AG09319 (cell line): Measurements from ENCODE around the gene TKT.
A peak's percentile ranks its signal among the peaks of the same experiment; 100 is the strongest.

Source experiments
- DNase-seq: peaks from one replicate; pipeline ENCODE4 v3.0.0-alpha.2; 2010; ENCODE audit warnings: low read depth; ENCODE audit errors: extremely low read depth
- CTCF ChIP-seq: IDR thresholded peaks from 2 replicates; pipeline ENCODE4 v1.5.1; 2011; ENCODE audit warnings: low read depth, mild to moderate bottlenecking, inconsistent platforms, low read length, moderate library complexity

The TKT gene

GRCh38 chr3:53200501-53201498 is 55.0 kb downstream of the TKT start:
- TF ChIP-seq CTCF: no peak
- no peak for DNase-seq

DNA sequence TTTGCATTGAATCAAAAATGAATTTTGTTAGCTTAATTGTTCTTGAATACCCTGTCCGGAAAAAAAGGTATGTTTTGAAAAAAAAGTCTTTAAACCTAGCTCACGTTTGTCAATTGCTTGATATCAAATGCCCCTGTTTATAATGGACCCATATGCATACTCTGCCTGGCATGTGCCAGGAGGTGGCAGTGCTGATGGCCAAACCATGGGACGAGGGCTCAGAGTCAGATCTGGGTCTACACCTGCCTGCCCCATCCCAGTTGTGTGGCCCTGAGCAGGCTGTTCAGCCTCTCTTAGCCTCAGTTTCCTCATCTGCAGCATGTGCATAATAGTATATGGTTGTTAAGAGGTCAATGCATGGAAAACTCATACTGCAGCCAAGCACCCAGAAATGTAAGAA is 56.0 kb downstream of the TKT start:
- TF ChIP-seq CTCF: peak; percentile 3
- DNase-seq: no peak

GRCh38 chr3:53198996-53199395 is 56.8 kb downstream of the TKT start:
- TF ChIP-seq CTCF: no peak

GRCh38 chr3:53198256-53198977 is 57.4 kb downstream of the TKT start:
- no peak; the same call in none of the 2 replicates for TF ChIP-seq CTCF
- DNase-seq: no peak

More at GRCh38 chr3:53198996-53199395, 56.8 kb downstream of the TKT start:
- DNase-seq: no peak

DNA sequence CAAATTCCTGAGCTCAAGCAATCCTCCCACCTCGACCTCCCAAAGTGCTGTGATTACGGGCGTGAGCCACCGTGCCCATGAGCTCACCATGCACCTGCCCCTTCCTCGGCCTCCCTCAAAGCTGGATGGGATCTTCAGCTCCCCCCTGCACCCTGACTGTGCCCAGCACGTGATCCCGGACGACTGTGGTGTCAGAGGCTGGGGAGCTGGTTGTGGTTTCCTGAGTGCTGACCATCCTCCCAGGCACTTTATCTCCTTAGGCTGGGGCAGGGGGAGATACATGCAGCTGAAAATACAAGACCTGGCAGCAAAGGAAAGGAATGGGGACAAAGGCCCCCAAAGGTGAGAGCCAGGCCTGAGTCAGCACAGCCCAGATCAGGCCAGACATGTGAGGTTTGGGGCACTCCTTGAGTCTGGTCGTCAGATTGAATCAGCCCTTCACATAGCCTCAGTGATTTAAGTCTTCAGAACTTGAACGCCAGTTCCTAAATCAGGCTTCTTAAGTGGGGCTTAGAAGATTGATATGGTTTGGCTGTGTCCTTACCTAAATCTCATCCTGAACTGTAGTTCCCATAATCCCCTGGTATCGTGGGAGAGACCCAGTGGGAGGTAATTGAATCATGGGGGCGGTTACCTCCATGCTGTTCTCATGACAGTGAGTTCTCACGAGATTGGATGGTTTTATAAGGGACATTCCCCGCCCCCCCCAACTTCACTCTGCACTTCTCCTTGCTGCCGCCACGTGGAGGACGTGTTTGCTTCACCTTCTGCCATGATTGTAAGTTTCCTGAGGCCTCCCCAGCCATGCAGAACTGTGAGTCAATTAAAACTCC is 59.0 kb downstream of the TKT start:
- no peak for DNase-seq
- no peak for TF ChIP-seq CTCF

DNA sequence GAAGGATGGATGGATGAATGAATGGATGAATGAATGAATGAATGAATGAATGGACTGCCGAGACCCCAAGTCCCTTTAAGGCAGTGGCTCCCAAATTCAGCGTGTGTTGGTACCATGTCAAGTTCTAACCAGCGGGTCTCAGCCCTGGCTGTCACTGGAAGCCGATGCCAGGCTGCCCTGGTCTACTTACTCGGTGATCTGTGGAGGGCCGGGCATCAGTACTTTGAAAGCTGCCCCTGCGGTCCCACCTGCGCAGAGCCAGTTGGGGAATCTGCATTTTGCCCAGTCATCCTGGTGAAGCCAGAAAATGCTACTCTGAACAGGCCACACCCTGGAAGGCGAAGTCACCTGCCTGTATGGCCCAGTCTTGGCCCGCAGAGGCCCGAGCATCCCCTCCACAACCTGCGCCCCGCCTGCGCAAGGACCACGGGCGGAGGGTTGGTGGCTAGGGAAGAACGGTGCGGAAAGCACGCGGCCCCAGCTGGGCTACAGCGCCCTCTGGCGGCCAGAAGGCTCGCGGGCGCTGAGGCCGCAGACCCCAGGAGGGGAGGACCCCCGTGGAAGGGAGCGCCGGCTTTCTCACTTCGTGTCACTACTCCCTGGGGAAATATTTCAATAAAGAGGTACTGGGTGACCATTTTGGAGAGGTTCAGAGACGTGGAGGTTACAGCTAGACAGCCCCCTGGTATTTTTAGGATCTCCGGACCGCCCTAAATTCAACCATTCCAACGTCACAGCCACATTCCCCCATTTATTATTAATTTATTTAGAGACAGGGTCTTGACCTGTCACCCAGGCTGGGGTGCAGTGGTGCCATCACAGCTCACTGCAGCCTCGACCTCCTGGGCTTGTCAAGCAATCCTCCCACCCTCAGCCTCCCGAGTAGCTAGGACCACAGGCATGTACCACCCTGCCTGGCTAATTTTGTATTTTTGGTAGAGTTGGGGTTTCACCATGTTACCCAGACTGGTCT is 59.9 kb downstream of the TKT start:
- TF ChIP-seq CTCF: peak; percentile 99
- DNase-seq: no peak
